Activated CD4-positive, alpha-beta T cell treated with anti-CD3 and anti-CD28 coated beads, Interleukin-10, Interleukin-2, amounts not matched to agents 100 ng/mL and 50 ng/mL, durations not matched to agents 16 hours and 8 hours (primary cell): Measurements from ENCODE around the gene GALNT2.

Source experiments
- DNase-seq: peaks from one replicate; pipeline ENCODE4 v3.0.0-alpha.2; 2020

GALNT2 gene

DNA sequence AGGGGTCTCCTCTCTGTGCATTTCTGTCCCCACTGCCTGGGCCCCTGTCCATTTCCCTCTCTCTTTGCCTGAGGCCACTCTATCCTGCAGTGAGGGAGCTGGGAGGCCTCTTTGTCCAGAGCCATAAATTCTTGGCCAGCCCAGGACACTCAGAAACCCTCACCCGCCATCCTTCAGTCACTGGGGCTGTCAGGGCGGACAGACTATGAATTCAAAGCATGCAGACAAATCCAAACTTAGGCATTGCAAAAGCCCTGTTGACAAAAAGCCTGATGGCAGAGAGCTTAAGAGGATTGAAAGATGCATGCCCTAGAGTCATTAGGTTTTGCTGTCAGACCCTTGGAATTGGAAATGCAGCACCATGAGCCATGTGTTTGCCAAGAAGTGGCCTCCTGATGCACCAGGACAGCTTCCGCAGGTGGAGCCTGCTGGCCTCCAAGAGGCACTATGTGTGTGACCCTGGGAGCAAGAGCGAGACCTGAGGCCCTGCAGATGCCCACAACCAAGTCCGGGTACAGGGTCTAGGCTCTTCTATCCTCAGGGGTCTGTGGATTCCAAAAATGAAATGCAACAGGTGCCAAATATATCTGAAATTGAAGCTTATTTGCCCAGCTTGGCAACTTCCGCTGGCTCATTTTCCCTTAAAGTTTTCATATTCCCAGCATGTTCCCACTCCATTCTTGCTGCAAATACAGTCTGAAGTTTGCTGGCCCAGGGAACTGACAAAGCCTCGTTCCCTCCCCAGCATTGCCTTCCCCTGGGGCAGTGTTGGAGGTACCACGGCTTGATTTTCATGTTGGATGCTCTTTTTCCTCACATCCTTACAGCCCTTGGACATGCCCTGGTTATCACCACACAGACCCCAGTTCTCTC lies 181.2 kb downstream of the GALNT2 start:
- DNase-seq = no peak

DNA sequence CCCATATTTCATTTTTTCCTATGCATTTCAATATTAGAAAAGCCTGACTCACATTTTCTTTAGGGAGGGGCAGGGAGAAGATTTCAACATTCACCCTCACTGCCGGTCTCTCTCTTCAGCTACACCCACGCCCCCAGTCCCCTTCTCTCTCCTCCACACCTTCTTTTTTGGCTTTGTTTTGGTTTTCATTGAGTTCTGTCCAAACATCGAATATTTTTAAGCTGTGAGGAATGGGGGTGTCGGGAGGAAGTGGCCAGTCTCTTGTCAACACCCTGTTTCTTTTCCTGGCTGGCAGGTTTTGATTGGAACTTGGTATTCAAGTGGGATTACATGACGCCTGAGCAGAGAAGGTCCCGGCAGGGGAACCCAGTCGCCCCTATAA lies 181.8 kb downstream of the GALNT2 start:
- DNase-seq = no peak

DNA sequence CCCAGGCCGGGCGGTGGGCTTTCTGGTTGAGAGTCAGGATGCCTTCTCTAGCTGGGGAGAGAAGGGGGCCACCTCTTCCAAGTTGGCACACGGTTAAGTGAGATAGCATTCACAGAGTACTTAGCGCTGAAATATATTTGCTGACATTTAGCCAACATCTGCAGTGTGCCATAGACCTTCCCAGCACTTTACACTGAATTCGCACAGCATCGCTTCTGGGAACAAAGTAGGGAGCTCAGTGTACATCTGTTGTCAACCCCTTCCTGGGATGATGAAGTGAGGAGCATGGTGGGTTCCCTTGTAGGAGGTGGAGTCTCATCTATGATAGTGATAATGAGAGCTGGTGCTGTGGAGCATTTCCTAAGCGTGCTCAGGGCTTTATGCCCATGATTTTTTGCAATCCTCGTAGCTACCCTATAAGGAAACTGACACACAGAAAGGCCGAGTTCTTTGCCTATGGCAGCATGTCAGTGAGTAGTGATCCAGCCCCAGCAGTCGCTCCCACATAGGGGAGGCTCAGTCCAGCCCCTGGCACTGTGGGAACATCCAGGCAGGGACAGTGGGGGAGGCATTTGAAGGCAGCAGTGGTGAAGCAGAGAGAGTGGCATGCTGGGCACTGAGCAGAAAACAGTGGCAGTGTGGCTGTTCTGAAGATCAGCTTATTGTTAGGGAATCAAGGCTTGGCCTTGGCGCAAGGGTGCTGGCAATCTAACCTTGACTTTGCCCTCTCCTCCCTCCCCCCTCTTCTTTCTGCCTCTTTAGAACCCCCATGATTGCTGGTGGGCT lies 182.8 kb downstream of the GALNT2 start:
- DNase-seq = no peak

DNA sequence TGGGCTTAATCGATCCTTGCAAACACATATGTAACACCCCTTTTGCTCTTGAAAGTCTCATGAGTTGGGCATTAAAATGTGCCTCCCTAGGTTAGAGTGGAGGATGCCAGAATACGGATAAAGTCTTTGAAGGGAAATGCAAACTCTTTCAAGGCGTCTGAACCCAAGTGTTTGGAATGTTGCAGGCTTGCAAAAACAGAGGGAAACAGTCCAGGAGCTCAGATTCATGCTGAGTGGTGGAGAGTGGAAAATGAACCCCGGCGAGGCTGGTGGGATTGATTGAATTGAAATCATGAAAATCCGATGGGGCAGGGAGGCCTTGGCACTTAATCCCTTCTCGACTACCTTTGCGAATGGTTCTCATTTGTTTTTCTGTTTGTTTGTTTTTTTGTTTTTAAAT lies 183.6 kb downstream of the GALNT2 start:
- no peak for DNase-seq

DNA sequence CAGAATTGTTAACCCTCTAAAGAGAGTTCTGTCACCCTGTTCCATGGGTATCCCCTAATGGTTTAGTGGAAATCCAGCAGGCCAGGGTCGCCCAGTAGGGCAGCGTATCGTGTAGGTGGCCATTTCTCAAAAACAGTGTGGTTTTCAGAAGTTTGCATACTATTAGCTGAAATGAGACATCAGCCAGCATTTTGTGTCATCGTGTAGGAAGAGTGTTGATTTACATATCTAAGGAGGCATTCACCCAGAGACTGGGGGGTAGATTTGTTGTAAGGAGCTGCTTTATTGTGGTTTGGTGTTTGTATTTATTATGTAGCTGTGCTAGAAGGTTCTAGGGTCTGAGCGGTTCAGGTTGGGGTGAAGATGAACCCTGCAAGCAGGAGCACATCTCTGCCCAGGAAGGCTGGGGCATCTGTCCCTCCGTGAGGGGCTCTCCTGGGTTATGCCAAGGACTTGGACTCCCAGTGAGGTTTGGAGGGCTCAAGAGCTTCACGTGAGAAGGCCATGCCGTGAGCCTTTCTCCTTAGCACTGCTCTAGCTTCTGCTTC lies 184.7 kb downstream of the GALNT2 start:
- no peak for DNase-seq

DNA sequence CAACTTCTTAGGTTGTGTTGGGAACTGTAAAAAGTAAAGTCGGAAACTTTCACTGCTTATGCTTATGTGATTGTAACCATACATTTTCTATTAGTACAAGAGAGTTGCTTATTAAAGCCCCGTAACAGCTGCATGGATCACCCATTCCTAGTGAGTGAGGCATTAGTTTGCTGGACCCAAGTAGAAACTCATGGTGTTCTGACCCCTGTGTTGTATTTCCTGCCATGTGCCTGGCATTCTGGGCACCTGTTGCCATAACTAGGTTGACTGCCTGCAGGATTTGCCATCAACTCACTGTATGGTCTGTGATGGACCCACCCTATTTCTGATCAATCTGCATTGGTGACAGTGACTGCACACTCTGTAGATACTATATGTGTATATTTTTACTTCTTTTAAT lies 186.1 kb downstream of the GALNT2 start:
- DNase-seq = no peak

DNA sequence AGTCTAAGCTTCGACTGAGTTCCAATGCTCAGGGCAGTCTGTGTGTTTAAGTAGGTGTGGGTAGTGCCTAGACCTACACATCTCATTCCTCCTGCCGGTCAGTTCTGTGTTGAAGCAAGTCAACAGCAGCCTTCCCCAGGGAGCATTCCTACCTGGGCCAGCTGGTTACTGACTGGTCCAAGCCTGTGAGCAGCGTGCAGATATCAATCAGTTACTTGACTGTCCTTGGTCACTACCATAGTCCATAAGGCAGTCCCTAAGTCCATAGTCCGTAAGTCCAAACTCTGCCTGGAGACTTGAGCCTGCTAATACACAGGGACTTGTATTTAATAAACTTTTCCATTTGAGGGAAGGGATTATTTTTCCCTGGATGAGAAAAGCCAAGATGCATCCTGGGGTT lies 187.2 kb downstream of the GALNT2 start:
- no peak for DNase-seq

DNA sequence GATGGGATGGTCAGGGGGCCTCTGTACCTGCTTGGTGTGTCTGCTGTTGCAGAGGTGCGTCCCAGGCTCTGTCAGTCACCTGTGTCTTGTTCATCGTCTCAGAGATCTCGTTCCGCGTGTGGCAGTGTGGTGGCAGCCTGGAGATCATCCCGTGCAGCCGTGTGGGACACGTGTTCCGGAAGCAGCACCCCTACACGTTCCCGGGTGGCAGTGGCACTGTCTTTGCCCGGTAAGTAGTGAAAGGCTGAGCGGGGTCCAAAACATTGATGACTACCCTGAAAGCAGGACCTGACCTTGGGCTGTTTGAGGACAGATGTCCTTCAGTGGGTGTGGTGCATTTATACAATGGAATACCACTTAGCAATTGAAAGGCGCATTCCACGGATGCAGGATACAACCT lies 188.1 kb downstream of the GALNT2 start:
- no peak for DNase-seq

DNA sequence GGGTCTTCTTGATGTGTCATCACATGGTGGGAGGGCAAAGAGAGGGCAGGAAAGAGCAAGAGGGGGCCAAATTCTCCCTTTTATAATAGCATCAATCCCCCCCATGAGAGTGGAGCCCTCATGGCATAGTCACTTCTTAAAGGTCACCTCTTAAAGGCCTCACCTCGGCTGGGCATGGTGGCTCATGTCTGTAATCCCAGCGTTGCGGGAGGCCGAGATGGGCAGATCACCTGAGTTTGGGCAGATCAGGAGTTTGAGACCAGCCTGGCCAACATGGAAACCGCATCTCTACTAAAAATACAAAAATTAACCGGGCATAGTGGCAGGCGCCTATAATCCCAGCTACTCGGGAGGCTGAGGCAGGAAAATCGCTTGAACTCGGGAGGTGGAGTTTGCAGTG lies 189.0 kb downstream of the GALNT2 start:
- DNase-seq = no peak

DNA sequence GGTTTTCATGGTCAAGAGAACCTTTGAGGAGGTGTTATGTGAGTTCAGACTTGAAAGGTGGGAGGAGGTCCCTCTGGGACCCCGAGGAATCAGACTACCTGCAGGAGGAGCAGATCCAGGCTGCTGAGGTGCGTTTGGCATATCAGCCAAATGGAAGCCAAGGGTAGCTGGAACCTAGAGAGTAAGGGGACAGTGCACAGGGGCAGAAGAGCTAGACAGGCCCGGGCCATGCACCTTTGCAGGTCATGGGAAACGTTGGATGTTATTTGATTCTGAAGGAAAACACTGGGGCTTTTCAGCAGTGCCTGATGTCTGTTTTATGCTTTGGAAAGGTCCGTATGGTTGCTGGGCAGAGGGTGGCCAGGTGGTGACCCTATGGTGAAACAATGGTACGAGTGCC lies 189.9 kb downstream of the GALNT2 start:
- DNase-seq = no peak

DNA sequence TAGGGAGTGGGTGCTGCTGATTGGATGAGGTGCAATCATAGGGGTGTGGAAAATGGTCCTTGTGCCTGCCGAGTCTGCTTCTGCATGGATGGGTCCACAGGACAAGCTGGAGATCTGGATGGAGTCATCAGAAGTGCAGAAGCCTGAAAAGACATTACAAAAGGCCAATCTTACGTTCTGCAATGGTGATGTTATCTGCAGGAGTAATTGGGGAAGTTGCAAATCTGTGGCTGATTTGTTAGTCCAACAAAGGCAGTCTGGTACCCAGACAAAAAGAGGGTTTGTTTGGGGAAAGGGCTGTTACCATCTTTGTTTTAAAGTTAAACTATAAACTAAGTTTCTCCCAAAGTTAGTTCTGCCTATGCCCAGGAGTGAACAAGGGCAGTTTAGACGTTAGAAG lies 192.6 kb downstream of the GALNT2 start:
- DNase-seq = no peak

DNA sequence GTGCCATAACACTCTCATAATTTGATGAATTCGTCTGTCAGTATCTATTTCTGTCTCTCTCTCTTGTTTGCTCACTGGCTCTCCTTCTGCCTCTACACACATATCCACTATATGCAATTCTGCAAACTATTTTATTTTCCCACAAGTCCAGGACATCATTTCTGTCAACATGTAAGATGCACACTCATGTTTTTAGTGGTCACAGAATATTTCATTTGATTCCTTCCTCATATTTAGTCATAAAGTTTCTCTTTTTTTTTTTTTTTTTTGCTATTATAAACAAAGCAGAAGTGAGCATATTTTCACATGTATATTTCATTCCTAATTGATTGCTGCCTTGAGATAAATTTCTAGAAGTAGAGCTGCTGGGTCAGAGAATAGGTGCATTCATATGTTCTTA lies 193.8 kb downstream of the GALNT2 start:
- DNase-seq = no peak

DNA sequence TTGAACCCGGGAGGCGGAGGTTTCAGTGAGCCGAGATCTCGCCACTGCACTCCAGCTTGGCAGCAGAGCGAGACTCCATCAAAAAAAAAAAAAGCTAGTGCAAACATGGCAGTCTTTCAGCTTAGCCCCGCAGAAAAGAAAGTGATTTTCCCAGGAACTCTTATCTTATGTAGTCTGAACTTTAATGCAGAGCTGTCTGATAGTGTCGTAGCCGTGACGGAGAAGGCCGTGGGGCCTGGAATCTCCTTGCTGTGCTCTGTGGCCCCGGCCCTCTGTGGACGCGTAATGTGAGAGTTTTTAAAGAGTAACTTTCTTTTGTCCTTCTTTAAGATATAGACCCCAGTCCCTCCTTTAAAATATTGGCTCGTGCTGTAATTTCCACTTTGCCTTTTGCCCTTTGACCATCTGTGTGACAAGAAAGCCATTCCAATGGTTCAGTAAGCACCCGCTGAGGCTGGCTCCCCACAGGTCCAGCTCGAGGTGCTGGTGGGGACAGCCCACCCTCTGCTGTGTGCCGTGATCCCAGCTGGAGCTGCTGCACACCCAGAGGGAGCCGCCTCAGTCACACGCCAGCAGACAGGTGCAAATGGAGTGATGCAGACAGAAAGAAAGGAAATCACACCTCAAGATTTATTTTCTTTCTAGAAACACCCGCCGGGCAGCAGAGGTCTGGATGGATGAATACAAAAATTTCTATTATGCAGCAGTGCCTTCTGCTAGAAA lies 195.1 kb downstream of the GALNT2 start:
- DNase-seq = no peak

DNA sequence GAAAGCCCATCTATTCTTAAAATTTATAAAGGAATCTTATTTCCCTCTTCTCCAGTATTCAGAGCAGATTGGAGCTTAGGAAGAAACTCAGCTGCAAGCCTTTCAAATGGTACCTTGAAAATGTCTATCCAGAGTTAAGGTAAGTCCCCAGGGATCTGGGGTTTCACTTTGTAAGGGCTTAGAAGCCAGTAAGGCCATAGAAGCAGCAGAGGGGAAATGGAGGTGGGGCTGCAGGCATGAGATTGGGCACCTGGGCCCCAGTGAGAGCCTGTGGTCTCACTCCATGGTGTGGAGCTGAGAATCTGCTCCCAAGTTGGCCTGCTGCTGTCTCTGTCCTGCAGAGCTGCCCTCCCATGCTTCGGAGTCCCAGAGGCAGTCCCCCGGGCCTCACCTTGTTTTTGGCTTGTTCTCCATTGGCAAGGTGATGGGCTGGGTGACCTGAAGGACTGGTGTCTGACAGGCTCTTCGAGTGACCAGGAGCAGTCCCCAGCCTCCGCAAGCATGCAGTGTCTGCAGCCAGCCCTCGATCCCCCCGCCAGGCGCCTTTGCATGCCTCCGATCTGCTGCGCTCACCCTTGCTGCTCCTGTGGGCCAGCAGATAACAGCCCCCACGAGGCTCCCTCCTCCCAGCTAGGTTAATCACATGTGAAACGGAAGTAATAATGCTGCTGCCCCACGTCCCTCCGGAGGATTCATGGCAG lies 196.0 kb downstream of the GALNT2 start:
- DNase-seq = no peak

DNA sequence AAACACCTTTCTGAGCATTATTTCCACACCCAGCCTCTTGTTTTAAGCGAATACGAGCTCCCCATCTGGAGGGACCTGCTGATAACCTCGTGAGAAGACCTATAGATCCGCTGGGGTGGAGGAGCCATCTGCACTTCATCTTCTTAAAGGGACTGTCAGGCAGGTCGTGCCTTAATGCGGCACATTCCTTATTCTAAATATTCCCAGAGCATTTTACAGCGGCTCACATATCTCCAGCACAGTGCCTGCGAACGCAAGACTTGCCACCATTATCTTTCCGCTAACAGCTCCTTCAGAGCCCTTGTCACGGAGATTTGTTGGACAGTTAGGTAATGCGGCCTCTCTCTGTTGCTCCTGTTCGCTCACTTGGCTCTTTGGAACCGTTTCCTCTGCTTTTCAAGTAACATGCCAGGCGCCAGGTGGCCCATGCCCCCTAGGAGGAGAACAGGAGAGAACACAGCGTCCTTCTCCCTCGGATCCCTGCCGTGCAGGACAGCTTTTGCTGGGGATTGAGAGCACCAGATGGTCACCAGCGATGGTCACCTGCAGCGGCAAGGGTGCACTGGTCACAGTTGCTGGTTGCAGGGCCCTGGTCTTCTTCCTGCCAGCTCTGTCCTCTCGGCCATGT lies 196.6 kb downstream of the GALNT2 start:
- DNase-seq = no peak

DNA sequence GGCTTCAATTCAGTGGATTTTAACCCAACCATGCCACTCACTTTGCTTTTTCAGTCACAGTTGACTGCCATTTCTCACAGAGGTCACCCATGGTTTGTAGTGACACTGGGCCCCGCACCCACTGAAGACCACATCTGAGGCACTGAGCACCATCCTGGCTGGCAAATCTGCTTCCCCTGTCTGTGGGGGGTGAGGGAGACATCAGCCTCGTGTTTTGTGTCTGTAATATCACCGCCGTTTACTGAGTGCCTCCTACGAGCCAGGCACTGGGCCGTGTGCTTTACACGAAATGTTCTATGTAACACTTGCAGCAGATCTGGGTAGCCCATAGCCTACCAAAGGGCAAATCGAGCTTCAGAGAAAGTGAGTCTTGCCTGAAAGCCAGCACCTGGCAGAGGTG lies 197.3 kb downstream of the GALNT2 start:
- DNase-seq = no peak

DNA sequence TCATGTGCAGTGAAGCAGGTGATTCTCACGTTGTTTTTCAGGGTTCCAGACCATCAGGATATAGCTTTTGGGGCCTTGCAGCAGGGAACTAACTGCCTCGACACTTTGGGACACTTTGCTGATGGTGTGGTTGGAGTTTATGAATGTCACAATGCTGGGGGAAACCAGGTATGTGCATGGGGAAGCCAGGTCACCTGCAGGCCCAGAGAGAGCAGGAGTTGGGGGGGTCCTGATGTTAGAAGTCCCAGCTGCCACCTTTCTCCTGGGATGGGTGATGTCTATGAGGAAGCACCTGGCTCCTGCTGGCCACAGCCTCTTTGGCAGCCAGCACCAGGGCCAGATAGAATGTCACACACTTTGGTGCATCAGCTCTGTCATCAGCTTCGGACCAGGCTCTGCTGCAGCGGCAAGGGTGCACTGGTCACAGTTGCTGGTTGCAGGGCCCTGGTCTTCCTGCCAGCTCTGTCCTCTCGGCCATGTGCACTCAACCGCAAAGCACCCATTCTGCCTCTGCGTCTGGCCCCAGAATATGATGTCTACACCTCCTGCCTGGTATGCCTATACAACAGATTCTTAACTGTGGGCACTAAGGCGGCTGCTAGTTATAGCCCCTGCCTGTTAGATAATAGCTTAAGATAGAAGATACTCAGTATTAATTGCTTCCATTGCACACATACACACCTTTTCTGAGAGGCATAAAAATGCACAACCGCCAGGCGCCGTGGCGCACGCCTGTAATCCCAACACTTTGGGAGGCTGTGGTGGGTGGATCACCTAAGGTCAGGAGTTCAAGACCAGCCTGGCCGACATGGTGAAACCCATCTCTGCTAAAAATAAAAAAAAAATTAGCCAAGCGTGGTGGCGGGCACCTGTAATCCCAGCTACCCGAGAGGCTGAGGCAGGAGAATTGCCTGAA lies 198.4 kb downstream of the GALNT2 start:
- no peak for DNase-seq

DNA sequence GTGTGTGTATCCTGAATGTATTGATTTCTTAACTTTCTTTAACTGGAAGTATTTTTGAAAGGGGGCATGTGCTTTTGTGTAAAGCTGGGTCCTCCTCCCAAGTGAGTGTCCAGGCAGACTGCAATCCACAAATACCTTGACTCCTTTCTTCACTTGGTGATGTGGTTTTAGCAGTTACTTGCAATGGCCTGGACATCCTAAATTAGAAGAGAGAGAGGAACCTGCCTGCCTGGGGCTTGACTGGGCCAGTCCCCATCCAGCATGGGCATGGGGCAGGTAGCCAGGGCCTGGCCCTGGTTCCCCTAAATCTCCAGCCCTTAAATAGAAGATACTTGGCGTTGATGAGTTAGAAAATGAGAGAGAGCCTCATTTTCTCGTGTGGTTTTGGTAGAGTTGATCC lies 199.4 kb downstream of the GALNT2 start:
- DNase-seq = no peak

DNA sequence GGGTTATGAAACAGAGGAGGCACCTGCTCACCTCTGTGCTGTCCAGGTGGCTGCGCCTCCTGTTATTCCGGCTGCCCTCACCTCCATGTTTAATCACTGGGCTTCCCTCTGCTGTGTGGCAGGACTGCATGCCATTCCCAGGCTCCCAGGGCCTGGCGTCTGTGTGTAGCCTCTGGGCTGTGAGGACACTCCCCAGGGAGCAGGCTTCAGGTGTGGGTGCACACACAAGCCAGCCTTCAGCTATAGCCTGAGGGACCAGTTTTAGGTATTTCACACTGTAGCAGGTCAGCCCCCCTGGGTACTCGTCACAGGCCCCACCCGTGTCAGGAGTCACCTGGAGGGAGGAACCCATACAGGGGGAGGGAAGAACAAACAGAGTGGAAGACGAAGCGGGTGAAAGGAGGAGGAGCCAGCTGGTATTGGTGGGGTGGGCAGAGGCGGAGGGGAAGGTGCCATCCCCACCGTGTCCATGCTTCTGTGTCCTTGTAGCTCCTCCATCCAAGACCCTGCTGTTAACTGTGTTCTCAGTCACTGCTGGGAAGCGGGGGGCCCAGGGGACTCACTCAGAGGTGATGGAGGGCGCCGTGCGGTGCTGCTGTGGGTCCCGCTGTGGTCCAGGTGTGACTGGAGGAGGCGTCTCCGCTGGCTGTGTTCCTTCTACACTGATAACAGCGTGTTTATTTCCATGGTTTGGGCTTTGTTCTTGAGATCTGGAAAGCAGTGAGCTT lies 200.5 kb downstream of the GALNT2 start:
- DNase-seq = no peak
